IPS-15b (cell line): ENCODE data around the gene STK35.

Experiments
- H3K27me3 ChIP-seq: one replicate; pipeline ENCODE4 v1.6.1; 2013; ENCODE audit warnings: low read length; ENCODE audit not compliant: control insufficient read depth, insufficient read depth
- H3K36me3 ChIP-seq: one replicate; pipeline ENCODE4 v1.6.1; 2013; ENCODE audit warnings: low read length; ENCODE audit not compliant: control insufficient read depth, insufficient read depth
- H3K4me1 ChIP-seq: one replicate; pipeline ENCODE4 v1.6.1; 2013; ENCODE audit warnings: mild to moderate bottlenecking, low read length; ENCODE audit not compliant: control insufficient read depth, insufficient read depth
- H3K4me3 ChIP-seq: one replicate; pipeline ENCODE4 v1.5.1; 2013; ENCODE audit warnings: low read depth, low read length
- H3K9ac ChIP-seq: one replicate; pipeline ENCODE4 v1.6.1; 2013; ENCODE audit warnings: low read depth, mild to moderate bottlenecking, low read length
- H3K9me3 ChIP-seq: one replicate; pipeline ENCODE4 v1.6.1; 2013; ENCODE audit warnings: mild to moderate bottlenecking, low read length; ENCODE audit not compliant: control insufficient read depth, insufficient read depth

Gene STK35

GRCh38 chr20:2152317-2152716 lies 50.7 kb downstream of the STK35 start:
- no peak overlapping the region for H3K9ac ChIP-seq
- H3K9me3 ChIP-seq, result no peaks in the 10 kb centered on the region
- no peaks in the 10 kb centered on the region for H3K27me3 ChIP-seq
- H3K36me3 ChIP-seq, result no peaks in the 10 kb centered on the region
- no peak overlapping the region for H3K4me3 ChIP-seq
- no peaks in the 10 kb centered on the region for H3K4me1 ChIP-seq

GRCh38 chr20:2153326-2153725 lies 51.7 kb downstream of the STK35 start:
- H3K9me3 ChIP-seq, result no peaks in the 10 kb centered on the region
- no peak overlapping the region for H3K9ac ChIP-seq
- H3K4me3 ChIP-seq, result no peak overlapping the region
- no peaks in the 10 kb centered on the region for H3K27me3 ChIP-seq
- H3K36me3 ChIP-seq, result no peaks in the 10 kb centered on the region
- H3K4me1 ChIP-seq, result no peaks in the 10 kb centered on the region

- Histone ChIP-seq H3K4me1 (no peaks in the 10 kb centered on the region), H3K4me3 (no peak overlapping the region), H3K27me3 (no peaks in the 10 kb centered on the region), H3K9ac (no peak overlapping the region), H3K9me3 (no peaks in the 10 kb centered on the region), H3K36me3 (no peaks in the 10 kb centered on the region)
These were observed 54.6 kb downstream of the STK35 start for GRCh38 chr20:2156224-2156623.

GRCh38 chr20:2156666-2157624 lies 55.3 kb downstream of the STK35 start:
- Histone ChIP-seq H3K36me3 (no peaks in the 10 kb centered on the region), H3K27me3 (no peaks in the 10 kb centered on the region), H3K9ac (no peak overlapping the region), H3K4me1 (no peaks in the 10 kb centered on the region), H3K4me3 (no peak overlapping the region), H3K9me3 (no peaks in the 10 kb centered on the region)

- Histone ChIP-seq H3K4me1 (no peaks in the 10 kb centered on the region), H3K9ac (no peak overlapping the region), H3K27me3 (no peaks in the 10 kb centered on the region), H3K9me3 (no peaks in the 10 kb centered on the region), H3K4me3 (no peak overlapping the region), H3K36me3 (no peaks in the 10 kb centered on the region)
These were observed 60.6 kb downstream of the STK35 start for GRCh38 chr20:2162125-2162822.

- H3K9me3 ChIP-seq, result no peaks in the 10 kb centered on the region
- no peak overlapping the region for H3K9ac ChIP-seq
- H3K4me3 ChIP-seq, result no peak overlapping the region
- no peaks in the 10 kb centered on the region for H3K36me3 ChIP-seq
- H3K4me1 ChIP-seq, result no peaks in the 10 kb centered on the region
- H3K27me3 ChIP-seq, result no peaks in the 10 kb centered on the region
These were observed 61.2 kb downstream of the STK35 start for GRCh38 chr20:2162823-2163166.

GRCh38 chr20:2163312-2163711 lies 61.7 kb downstream of the STK35 start:
- no peaks in the 10 kb centered on the region for H3K27me3 ChIP-seq
- H3K9ac ChIP-seq, result no peak overlapping the region
- no peak overlapping the region for H3K4me3 ChIP-seq
- H3K9me3 ChIP-seq, result no peaks in the 10 kb centered on the region
- no peaks in the 10 kb centered on the region for H3K4me1 ChIP-seq
- H3K36me3 ChIP-seq, result no peaks in the 10 kb centered on the region

- Histone ChIP-seq H3K27me3 (no peaks in the 10 kb centered on the region), H3K9ac (no peak overlapping the region), H3K4me1 (no peaks in the 10 kb centered on the region), H3K9me3 (no peaks in the 10 kb centered on the region), H3K36me3 (no peaks in the 10 kb centered on the region), H3K4me3 (no peak overlapping the region)
These were observed 62.1 kb downstream of the STK35 start for GRCh38 chr20:2163757-2164156.

- Histone ChIP-seq H3K9ac (no peak overlapping the region), H3K4me1 (no peaks in the 10 kb centered on the region), H3K4me3 (no peak overlapping the region), H3K27me3 (no peaks in the 10 kb centered on the region), H3K9me3 (no peaks in the 10 kb centered on the region), H3K36me3 (no peaks in the 10 kb centered on the region)
These were observed 62.8 kb downstream of the STK35 start for GRCh38 chr20:2164421-2164820.

GRCh38 chr20:2164966-2165365 lies 63.3 kb downstream of the STK35 start:
- Histone ChIP-seq H3K9me3 (no peaks in the 10 kb centered on the region), H3K36me3 (no peaks in the 10 kb centered on the region), H3K9ac (no peak overlapping the region), H3K4me3 (no peak overlapping the region), H3K4me1 (no peaks in the 10 kb centered on the region), H3K27me3 (no peaks in the 10 kb centered on the region)

- no peaks in the 10 kb centered on the region for H3K9me3 ChIP-seq
- peaks cover 3% of the 10 kb centered on the region for H3K27me3 ChIP-seq
- H3K9ac ChIP-seq, result no peak overlapping the region
- no peak overlapping the region for H3K4me3 ChIP-seq
- H3K36me3 ChIP-seq, result no peaks in the 10 kb centered on the region
- no peaks in the 10 kb centered on the region for H3K4me1 ChIP-seq
These were observed 64.2 kb downstream of the STK35 start for GRCh38 chr20:2165871-2166270.

GRCh38 chr20:2167112-2167511 lies 65.5 kb downstream of the STK35 start:
- no peak overlapping the region for H3K4me3 ChIP-seq
- no peaks in the 10 kb centered on the region for H3K9me3 ChIP-seq
- H3K36me3 ChIP-seq, result no peaks in the 10 kb centered on the region
- H3K27me3 ChIP-seq, result peaks cover 3% of the 10 kb centered on the region
- H3K4me1 ChIP-seq, result no peaks in the 10 kb centered on the region
- H3K9ac ChIP-seq, result no peak overlapping the region
